Measurements from ENCODE around the gene ASB3.

DNA sequence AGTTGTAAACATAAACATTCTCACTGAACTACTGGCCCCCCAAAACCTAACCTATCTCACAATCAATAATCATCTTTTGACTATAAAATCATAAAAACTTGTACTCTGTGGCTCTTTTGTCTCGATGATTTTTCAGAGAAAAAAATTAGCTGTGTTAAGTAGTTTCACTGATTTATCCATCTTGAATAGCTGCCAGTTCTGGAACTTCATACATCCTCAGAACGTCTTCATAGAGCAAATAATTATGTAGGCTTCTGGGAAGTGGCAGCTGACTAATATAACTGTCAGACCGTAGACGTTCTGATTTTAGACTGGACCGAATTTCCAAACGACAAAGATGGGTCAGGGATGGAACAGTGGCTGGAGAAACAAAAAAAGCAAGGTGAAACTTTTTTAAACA is 116.4 kb downstream of the ASB3 start:
- no peak for TF ChIP-seq CTCF (IDR thresholded peaks at IDR 0.05; ENCODE audit: low read length)
- TF ChIP-seq EZH2 (IDR thresholded peaks at IDR 0.05; ENCODE audit: borderline replicate concordance, low read length) = no peak
